ENCODE results near the gene FHAD1. TPM values are rescaled to one million over a fixed set of nuclear protein-coding genes. Genes with fewer than 3 reads are reported as not detected.

The FHAD1 gene
- total and polyA plus RNA-seq, 2 experiments from 2014 or later, result 0.24 to 0.74 TPM

DNA sequence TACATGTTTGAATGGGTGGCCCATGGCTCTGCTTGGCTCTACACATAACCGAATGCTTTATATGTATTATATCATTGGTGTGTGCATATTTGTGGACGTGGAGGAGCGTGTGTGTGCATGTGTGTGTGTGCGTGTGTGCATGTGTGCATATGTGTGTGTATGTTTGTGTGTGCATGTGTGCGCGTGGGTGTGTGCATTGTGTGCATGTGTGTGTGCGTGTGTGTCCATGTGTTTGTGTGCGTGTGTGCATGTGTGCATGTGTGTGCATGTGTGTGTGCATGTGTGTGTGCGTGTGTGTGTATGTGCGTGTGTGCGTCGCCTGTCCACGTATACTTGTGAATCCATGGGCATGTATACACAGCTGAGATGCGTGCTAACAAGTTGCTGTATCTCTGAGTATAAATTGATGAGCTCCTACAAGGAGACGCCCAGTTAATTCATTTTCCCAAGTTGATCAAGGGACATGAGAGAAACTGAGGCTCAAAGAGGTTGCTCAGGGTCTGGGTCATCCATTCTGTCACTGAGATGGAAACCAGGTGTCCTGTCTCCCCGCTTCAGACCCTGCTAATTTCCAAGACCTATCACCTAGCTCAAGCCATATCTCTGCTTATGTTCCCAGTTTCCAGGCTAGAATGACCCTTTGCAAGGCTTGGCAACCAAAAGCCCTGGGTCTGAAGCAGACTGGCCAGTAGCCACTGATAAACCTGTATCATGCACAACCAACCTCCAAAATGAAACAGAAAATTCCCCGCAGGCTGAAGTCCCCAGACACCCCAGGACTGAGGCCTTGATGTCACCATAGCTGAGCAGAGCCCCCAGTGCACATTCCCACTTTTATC, 188.4 kb downstream of the FHAD1 start:
- peaks cover 11% of the 10 kb centered on the region for H3K4me1 ChIP-seq (ENCODE audit: low read depth)
- DNase-seq (ENCODE audit: low read depth in 1 of 2, low spot score in 1 of 2), result no peak
- TF ChIP-seq, protein P1, sequence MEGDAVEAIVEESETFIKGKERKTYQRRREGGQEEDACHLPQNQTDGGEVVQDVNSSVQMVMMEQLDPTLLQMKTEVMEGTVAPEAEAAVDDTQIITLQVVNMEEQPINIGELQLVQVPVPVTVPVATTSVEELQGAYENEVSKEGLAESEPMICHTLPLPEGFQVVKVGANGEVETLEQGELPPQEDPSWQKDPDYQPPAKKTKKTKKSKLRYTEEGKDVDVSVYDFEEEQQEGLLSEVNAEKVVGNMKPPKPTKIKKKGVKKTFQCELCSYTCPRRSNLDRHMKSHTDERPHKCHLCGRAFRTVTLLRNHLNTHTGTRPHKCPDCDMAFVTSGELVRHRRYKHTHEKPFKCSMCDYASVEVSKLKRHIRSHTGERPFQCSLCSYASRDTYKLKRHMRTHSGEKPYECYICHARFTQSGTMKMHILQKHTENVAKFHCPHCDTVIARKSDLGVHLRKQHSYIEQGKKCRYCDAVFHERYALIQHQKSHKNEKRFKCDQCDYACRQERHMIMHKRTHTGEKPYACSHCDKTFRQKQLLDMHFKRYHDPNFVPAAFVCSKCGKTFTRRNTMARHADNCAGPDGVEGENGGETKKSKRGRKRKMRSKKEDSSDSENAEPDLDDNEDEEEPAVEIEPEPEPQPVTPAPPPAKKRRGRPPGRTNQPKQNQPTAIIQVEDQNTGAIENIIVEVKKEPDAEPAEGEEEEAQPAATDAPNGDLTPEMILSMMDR (IDR thresholded peaks at IDR 0.05; ENCODE audit: low read depth, low read length), result no peak

DNA sequence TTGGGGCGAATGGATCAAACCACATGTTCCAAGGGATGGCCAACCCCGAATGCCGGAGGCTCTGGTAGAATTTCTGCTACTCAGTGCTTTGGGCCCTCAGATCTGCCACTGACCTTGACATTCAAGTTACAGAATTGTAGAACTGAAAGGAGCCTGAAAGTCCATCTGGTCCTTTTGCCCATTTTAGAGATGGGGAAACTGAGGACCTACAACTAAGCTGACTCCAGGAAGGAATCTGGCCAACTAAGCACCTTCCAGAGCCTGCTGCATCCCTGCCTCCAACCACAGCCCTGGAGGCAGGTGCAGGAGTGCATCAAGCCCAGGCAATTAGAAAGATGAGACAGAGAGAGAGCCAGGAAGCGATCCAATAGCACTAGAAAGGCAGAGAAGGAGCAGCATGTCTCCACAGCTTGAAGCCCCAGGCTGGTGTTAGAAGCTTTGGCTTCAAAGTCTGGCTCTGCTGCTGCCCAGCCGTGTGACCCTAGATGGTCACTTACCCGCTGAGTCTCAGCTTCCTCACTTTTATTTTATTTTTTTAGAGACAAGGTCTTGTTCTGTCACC, 189.9 kb downstream of the FHAD1 start:
- Histone ChIP-seq H3K4me3 (no peak overlapping the region), H3K36me3 (no peaks in the 10 kb centered on the region), H3K27me3 (no peaks in the 10 kb centered on the region), H3K27ac (no peak overlapping the region), H3K9me3 (ENCODE audit: low read depth) (no peaks in the 10 kb centered on the region), H3K4me1 (ENCODE audit: low read depth) (peaks cover 9% of the 10 kb centered on the region)
- TF ChIP-seq, protein P1 (IDR thresholded peaks at IDR 0.05; ENCODE audit: low read depth, low read length), result no peak
- DNase-seq (ENCODE audit: low read depth in 1 of 2, low spot score in 1 of 2), result no peak

More for the DNA sequence above, 188.4 kb downstream of the FHAD1 start:
- Histone ChIP-seq H3K9me3 (ENCODE audit: low read depth) (no peaks in the 10 kb centered on the region), H3K27ac (no peak overlapping the region), H3K36me3 (no peaks in the 10 kb centered on the region), H3K27me3 (no peaks in the 10 kb centered on the region), H3K4me3 (no peak overlapping the region)

DNA sequence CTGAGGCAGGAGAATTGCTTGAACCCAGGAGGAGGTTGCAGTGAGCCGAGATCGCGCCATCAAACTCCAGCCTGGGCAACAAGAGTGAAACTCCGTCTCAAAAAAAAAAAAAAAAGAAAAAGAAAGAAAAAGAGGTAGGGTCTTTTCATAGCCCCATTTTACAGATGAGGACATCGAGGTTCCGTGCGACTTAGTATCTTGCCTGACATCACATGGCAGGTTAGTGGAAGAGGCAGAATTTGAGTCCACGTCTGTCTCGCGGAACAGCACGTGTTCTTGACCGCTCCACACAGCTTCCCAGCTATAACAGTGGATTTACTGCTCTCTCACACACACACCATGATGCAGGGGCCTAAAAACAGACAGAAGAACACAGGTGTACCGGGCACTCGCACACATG, 192.3 kb downstream of the FHAD1 start:
- DNase-seq (ENCODE audit: low read depth in 1 of 2, low spot score in 1 of 2), result no peak
- Histone ChIP-seq H3K4me3 (no peak overlapping the region), H3K27ac (no peak overlapping the region), H3K4me1 (ENCODE audit: low read depth) (peaks cover 4% of the 10 kb centered on the region), H3K36me3 (no peaks in the 10 kb centered on the region), H3K9me3 (ENCODE audit: low read depth) (no peaks in the 10 kb centered on the region), H3K27me3 (no peaks in the 10 kb centered on the region)
- TF ChIP-seq, protein P1 (IDR thresholded peaks at IDR 0.05; ENCODE audit: low read depth, low read length), result no peak

DNA sequence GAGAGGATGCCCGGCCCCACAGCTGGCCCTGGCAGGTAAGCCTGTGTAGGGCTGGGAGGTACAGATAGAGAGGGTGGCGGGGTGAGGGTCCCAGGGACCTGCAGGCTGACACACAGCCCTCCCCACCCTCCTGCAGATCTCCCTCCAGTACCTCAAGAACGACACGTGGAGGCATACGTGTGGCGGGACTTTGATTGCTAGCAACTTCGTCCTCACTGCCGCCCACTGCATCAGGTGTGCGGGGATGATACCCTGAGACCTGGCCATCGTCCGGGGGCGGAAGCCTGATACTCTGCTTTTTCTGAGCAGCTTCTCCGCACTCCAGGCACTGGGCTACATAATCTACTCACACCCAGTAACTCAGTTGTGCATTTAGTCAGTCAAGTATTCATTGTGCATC, 193.3 kb downstream of the FHAD1 start:
- no peaks in the 10 kb centered on the region for H3K36me3 ChIP-seq
- H3K9me3 ChIP-seq (ENCODE audit: low read depth), result no peaks in the 10 kb centered on the region
- no peak for DNase-seq (ENCODE audit: low read depth in 1 of 2, low spot score in 1 of 2)
- peaks cover 7% of the 10 kb centered on the region for H3K4me1 ChIP-seq (ENCODE audit: low read depth)
- no peaks in the 10 kb centered on the region for H3K27me3 ChIP-seq
- H3K27ac ChIP-seq, result no peak overlapping the region
- H3K4me3 ChIP-seq, result no peak overlapping the region
- TF ChIP-seq, protein P1 (IDR thresholded peaks at IDR 0.05; ENCODE audit: low read depth, low read length), result no peak

DNA sequence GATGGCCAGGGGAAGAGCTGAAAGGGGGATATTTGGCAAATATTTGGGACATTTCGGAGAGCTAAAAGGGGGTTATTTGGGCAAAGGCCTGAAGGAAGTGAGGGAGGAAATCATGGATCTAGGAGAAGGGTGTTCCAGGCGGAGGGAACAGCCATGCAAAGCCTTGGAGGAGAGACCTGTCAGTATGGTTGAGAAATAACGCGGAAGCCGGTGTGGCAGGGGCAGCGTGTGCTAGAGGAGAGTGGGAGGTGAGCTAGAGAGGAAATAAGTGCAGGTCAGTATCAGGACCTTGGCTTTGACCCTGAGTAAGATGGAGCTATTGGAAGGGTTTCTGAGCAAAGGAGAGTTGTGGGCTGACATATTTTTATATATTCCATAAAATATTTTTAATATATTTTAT, 194.2 kb downstream of the FHAD1 start:
- Histone ChIP-seq H3K36me3 (no peaks in the 10 kb centered on the region), H3K4me3 (no peak overlapping the region), H3K27ac (no peak overlapping the region), H3K4me1 (ENCODE audit: low read depth) (peaks cover 7% of the 10 kb centered on the region), H3K9me3 (ENCODE audit: low read depth) (no peaks in the 10 kb centered on the region), H3K27me3 (no peaks in the 10 kb centered on the region)
- DNase-seq (ENCODE audit: low read depth in 1 of 2, low spot score in 1 of 2), result no peak
- TF ChIP-seq, protein P1 (IDR thresholded peaks at IDR 0.05; ENCODE audit: low read depth, low read length), result no peak

Measured in cardiac muscle cell (in vitro differentiated cells and primary cell).